Bronchial epithelial cell (primary cell): ENCODE data around the gene CCDC85A. TPM values are rescaled to one million over a fixed set of nuclear protein-coding genes. Genes with fewer than 3 reads are reported as not detected.
A peak's percentile ranks its signal among the peaks of the same experiment; 100 is the strongest.

Source experiments
- DNase-seq: peaks from one replicate; pipeline ENCODE4 v3.0.0-alpha.2; 2010; ENCODE audit warnings: low read depth
- FAIRE-seq: peaks from 2 replicates; lab custom pipeline; 2011; peaks lifted over from hg19 to GRCh38; lab: Jason Lieb, UNC
- H3K27me3 ChIP-seq: 2 replicates; pipeline ENCODE4 v1.5.1; 2011; ENCODE audit warnings: low read length; ENCODE audit not compliant: control insufficient read depth, insufficient read depth
- H3K36me3 ChIP-seq: 2 replicates; pipeline ENCODE4 v1.5.1; 2011; ENCODE audit warnings: low read length; ENCODE audit not compliant: control insufficient read depth, insufficient read depth
- H3K4me3 ChIP-seq: 2 replicates; pipeline ENCODE4 v1.5.1; 2011; ENCODE audit warnings: mild to moderate bottlenecking, low read depth, low read length, control low read depth
- total RNA-seq: library from RNA; depleted of rRNA; stranded (reverse); fragments of >200 nt; gene quantifications from 2 replicates; pipeline ENCODE4 v1.2.1, GENCODE V29; 2014
- TF ChIP-seq, protein P1 (sequence below): IDR thresholded peaks from 2 replicates; pipeline ENCODE4 v1.5.1; 2011; ENCODE audit warnings: mild to moderate bottlenecking, moderate library complexity, low read length, control low read depth, inconsistent platforms; ENCODE audit not compliant: insufficient read depth, severe bottlenecking

The CCDC85A gene
- total RNA-seq, 1 donor from 2014 or later: not detected

DNA sequence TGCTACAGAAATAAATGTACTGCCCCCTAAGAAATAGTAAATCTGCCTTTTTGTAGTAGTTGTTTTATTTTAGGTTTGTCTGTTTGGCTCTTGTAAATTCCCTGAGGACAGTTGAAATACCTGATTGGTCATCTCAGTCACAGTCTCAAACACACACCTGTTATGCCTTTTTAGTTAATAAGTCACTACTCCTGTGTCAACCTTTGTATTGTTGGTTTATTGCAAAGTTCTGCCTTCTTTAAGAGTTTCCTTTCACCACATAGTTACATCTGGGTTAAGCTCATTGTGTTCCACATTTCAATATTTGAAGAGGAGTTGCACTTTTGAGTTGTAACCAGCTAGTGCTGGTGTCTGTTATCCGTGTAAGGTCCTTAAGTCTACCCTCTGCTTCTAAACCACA lies 198.7 kb downstream of the CCDC85A start:
- no peak for FAIRE-seq

DNA sequence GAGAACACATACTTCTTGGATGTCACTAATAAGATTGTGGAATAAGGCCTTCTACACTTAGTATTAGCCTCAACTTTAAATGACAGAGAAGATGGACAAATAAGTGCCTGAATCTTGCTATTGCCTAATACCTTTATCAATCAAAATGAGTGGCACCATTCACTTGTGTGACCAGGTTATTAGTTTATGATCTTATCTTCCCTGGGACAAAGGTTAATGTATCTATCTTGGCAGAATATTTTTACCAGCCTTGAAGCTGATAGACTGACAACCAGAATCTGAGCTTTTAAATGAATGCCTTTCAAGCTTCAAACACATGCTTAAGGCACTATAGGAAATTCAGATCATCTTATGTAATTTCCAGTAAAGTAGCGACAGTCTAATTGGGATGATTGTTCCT lies 202.9 kb downstream of the CCDC85A start:
- no peak for FAIRE-seq
- Histone ChIP-seq H3K4me3 (no peak overlapping the region), H3K36me3 (no peaks in the 10 kb centered on the region), H3K27me3 (no peaks in the 10 kb centered on the region)
- no peak for DNase-seq
- TF ChIP-seq, protein P1, sequence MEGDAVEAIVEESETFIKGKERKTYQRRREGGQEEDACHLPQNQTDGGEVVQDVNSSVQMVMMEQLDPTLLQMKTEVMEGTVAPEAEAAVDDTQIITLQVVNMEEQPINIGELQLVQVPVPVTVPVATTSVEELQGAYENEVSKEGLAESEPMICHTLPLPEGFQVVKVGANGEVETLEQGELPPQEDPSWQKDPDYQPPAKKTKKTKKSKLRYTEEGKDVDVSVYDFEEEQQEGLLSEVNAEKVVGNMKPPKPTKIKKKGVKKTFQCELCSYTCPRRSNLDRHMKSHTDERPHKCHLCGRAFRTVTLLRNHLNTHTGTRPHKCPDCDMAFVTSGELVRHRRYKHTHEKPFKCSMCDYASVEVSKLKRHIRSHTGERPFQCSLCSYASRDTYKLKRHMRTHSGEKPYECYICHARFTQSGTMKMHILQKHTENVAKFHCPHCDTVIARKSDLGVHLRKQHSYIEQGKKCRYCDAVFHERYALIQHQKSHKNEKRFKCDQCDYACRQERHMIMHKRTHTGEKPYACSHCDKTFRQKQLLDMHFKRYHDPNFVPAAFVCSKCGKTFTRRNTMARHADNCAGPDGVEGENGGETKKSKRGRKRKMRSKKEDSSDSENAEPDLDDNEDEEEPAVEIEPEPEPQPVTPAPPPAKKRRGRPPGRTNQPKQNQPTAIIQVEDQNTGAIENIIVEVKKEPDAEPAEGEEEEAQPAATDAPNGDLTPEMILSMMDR: no peak

More for the DNA sequence above, 198.7 kb downstream of the CCDC85A start:
- no peaks in the 10 kb centered on the region for H3K36me3 ChIP-seq
- TF ChIP-seq, protein P1: no peak
- H3K27me3 ChIP-seq: no peaks in the 10 kb centered on the region
- DNase-seq: no peak
- no peak overlapping the region for H3K4me3 ChIP-seq

DNA sequence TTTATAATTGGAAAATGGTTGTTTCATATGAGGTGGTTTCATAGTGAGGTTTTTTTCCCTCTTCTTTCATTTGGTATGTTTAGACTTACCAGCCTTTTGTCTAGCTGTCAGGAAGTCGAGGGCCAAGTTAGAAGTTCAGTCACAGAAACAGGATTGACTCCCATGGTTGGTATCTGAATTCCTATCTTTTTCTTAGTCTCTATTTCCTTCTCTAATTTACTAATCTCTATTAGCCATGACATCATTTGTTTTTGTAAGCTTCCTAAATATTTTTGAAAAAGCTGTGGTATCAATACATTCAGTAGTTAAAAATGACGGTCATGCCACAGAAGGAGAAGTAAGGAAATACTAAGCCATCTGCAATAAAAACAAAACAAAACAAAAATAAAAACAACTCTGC lies 206.9 kb downstream of the CCDC85A start:
- Histone ChIP-seq H3K27me3 (no peaks in the 10 kb centered on the region), H3K36me3 (no peaks in the 10 kb centered on the region), H3K4me3 (no peak overlapping the region)
- TF ChIP-seq, protein P1: no peak
- no peak for FAIRE-seq
- DNase-seq: no peak

DNA sequence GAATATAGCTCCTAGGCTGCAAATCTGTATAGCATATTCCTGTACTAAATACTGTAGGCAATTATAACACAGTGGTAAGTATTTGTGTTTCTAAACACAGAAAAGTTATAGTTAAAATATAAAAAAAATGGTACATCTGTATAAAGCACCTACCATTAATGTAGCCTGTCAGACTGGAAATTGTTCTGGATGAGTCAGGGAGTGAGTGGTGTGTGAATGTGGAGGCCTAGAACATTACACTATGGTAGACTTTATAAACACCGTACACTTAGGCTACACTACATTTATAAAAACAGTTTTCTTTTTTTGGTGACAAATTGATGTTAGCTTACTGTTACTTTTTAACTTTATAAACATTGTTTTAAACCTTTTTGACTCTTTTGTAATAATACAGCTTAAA lies 226.3 kb downstream of the CCDC85A start:
- Histone ChIP-seq H3K27me3 (no peaks in the 10 kb centered on the region), H3K36me3 (no peaks in the 10 kb centered on the region), H3K4me3 (no peak overlapping the region)
- DNase-seq: peak; percentile 15
- FAIRE-seq: no peak
- TF ChIP-seq, protein P1: no peak

DNA sequence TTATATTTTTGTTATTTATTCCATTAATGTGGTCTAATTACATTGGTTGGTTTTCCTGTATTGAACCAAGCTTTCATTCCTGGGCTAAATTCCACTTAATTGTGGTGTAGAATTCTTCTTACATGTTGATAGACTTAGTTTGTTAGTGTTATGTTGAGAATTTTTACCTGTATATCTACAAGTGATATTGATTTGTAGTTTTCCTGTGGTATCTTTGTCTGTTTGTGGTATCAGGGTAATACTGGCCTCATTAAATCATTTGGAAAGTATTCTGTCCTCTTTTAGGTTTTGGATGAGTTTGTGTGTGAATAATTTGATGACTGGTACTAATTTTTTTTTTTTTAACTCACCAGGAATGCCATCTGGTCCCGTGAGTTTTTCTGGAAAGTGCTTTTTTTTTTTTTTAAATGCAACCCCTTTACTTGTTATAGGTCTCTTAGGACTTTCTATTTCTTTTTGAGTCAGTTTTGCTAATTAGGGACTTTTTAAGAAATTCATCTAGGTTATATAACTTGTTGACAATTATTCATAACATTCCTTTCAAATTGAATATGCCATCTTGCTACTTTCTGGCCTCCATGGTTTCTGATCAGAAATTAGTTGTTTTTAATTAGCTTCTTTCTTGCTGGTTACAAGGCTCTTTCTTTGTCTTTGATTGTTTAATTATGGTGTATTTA lies 232.8 kb downstream of the CCDC85A start:
- DNase-seq (no peak), FAIRE-seq (no peak)
- H3K36me3 ChIP-seq: no peaks in the 10 kb centered on the region
- no peak overlapping the region for H3K4me3 ChIP-seq
- TF ChIP-seq, protein P1: no peak
- H3K27me3 ChIP-seq: no peaks in the 10 kb centered on the region
